Tibial artery (tissue), 4 donors: ENCODE data around the gene PTPRD.
A peak's percentile ranks its signal among the peaks of the same experiment; 100 is the strongest.

Source experiments
- DNase-seq, 2 donors: peaks; one replicate each; pipeline ENCODE4 v3.0.0-alpha.2; 2019
- H3K27ac ChIP-seq, 2 donors: fragments of 200-600 bp; sonication (generic) in 1 of 2; 1 replicate in 1 of 2; 2 replicates in 1 of 2; pipeline ENCODE4 v1.5.1; 2018 to 2019; ENCODE audit warnings: mild to moderate bottlenecking in 1 of 2
- H3K27me3 ChIP-seq, 2 donors: fragments of 200-600 bp; sonication (generic) in 1 of 2; one replicate each; pipeline versions ENCODE4 v1.5.1 to v1.6.0; 2016 to 2019
- H3K36me3 ChIP-seq, 3 donors: fragments of 200-600 bp; sonication (generic) in 2 of 3; one replicate each; pipeline ENCODE4 v1.5.1; 2016 to 2019; ENCODE audit warnings: mild to moderate bottlenecking in 2 of 3
- H3K4me1 ChIP-seq, 4 donors: fragments of 200-600 bp; sonication (generic) in 2 of 4; 1 replicate in 3 of 4; 2 replicates in 1 of 4; pipeline ENCODE4 v1.5.1; 2016 to 2019
- H3K4me3 ChIP-seq, 2 donors: fragments of 200-600 bp; sonication (generic) in 1 of 2; 1 replicate in 1 of 2; 2 replicates in 1 of 2; pipeline ENCODE4 v1.5.1; 2018 to 2019; ENCODE audit warnings: mild to moderate bottlenecking in 2 of 2
- H3K9me3 ChIP-seq, 3 donors: fragments of 200-600 bp; sonication (generic) in 1 of 3; one replicate each; pipeline ENCODE4 v1.5.1; 2016 to 2019
- CTCF ChIP-seq, 2 experiments: fragments of 200-600 bp in 1 of 2; fragments of 450-650 bp in 1 of 2; IDR thresholded peaks; one replicate each; pipeline ENCODE4 v1.5.1; 2017 to 2019; ENCODE audit warnings: antibody characterized with exemption in 2 of 2, mild to moderate bottlenecking in 1 of 2, moderate library complexity in 1 of 2
- intact Hi-C: fragments of 100-400 bp; cut with DNase I; formaldehyde crosslinking; loops from one replicate; pipeline ENCODE4 v1.15.0; 2023; ENCODE audit warnings: low total_unique reads

The PTPRD gene

GRCh38 chr9:9817176-9817575 is 795.6 kb downstream of the PTPRD start:
- H3K4me3 ChIP-seq, result no peak overlapping the region
- TF ChIP-seq CTCF (IDR thresholded peaks at IDR 0.05), result no peak
- no peak overlapping the region for H3K27ac ChIP-seq
- intact Hi-C loops, result no loop called here
- H3K36me3 ChIP-seq, result no peaks in the 10 kb centered on the region
- no peaks in the 10 kb centered on the region for H3K9me3 ChIP-seq
- no peak for DNase-seq
- no peaks in the 10 kb centered on the region for H3K27me3 ChIP-seq
- no peaks in the 10 kb centered on the region for H3K4me1 ChIP-seq

- Histone ChIP-seq H3K36me3 (no peaks in the 10 kb centered on the region), H3K27me3 (no peaks in the 10 kb centered on the region), H3K27ac (no peak overlapping the region), H3K4me1 (no peaks in the 10 kb centered on the region), H3K4me3 (no peak overlapping the region), H3K9me3 (no peaks in the 10 kb centered on the region)
- intact Hi-C loops, result no loop called here
- TF ChIP-seq CTCF (IDR thresholded peaks at IDR 0.05), result no peak
- no peak for DNase-seq
Observed at GRCh38 chr9:9804109-9804508, 808.7 kb downstream of the PTPRD start.

- Histone ChIP-seq H3K36me3 (no peaks in the 10 kb centered on the region), H3K27me3 (no peaks in the 10 kb centered on the region), H3K4me1 (no peaks in the 10 kb centered on the region), H3K4me3 (no peak overlapping the region), H3K9me3 (no peaks in the 10 kb centered on the region), H3K27ac (no peak overlapping the region)
- TF ChIP-seq CTCF (IDR thresholded peaks at IDR 0.05), result no peak
- intact Hi-C loops, result no loop called here
- DNase-seq, result no peak
Observed at GRCh38 chr9:9799287-9799686, 813.5 kb downstream of the PTPRD start.

GRCh38 chr9:9792144-9792857 is 820.5 kb downstream of the PTPRD start:
- H3K27me3 ChIP-seq, result no peaks in the 10 kb centered on the region
- no peak for TF ChIP-seq CTCF (IDR thresholded peaks at IDR 0.05)
- no peak for DNase-seq
- no peaks in the 10 kb centered on the region for H3K36me3 ChIP-seq
- H3K4me1 ChIP-seq, result no peaks in the 10 kb centered on the region
- no peak overlapping the region for H3K4me3 ChIP-seq
- H3K9me3 ChIP-seq, result no peaks in the 10 kb centered on the region
- intact Hi-C loops, result loop anchor here (5.0 kb wide), 1 partner anchor 185 kb away; no protein-coding TSS in a partner anchor
- H3K27ac ChIP-seq, result no peak overlapping the region

GRCh38 chr9:9791611-9792010 is 821.2 kb downstream of the PTPRD start:
- peak; percentile 15 to 39 for TF ChIP-seq CTCF (IDR thresholded peaks at IDR 0.05)
- intact Hi-C loops, result loop anchor here (5.0 kb wide), 1 partner anchor 184 kb away; no protein-coding TSS in a partner anchor
- Histone ChIP-seq H3K36me3 (no peaks in the 10 kb centered on the region), H3K27ac (no peak overlapping the region), H3K9me3 (no peaks in the 10 kb centered on the region), H3K4me3 (no peak overlapping the region), H3K27me3 (no peaks in the 10 kb centered on the region), H3K4me1 (no peaks in the 10 kb centered on the region)
- no peak for DNase-seq
